ENCODE results near the gene MAP7D1. TPM values are rescaled to one million over a fixed set of nuclear protein-coding genes. Genes with fewer than 3 reads are reported as not detected.

Gene MAP7D1
- total RNA-seq, 4 donors from 2014 or later: 376 to 967 (median 474) TPM

DNA sequence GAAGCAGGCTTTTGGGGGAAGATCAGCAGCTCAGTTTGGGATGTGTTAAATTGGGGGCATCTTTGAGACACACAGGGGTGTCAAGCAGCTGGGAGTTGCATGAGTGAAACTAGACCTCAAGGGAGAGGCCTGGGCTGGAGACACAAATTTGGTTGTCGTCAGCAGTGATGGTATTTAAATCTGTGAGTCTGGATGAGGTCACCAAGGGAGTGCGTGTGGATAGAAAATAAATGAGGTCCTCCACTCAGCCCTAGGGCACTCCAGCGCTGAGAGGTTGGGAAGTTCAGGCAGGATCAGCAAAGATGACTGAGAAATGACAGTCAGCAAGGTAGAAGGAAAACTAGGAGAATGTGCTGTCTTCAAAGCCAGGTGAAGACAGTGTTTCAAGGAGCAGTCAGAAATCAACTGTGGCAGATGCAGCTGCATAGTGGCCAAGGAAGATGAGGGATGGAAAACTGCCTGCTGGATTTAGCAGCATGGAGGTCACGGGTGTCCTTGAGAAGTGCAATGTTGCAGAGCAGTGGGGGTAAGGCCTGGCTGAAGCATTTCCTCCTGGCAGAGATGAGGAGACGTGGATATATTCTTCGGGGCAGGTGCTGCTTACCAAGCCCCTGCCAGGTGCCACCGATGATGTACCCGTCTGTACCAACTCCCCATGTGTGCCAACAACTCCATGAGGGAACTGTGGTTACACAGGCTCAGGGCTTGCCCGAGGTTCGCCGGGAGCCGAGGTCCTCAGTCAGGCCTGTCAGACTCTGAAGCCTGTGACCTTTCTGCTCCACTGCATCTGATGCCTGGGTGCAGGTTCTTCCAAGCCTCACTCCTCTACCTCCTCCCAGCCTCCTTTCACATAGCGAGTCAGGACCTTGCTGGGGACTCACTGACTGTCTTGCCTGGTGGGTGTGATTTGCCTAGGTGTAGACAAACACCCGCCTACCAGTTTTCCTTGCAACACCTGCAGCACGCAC is 11.3 kb downstream of the MAP7D1 start:
- in situ Hi-C loops (cut with MboI; ENCODE audit: low sequenced_read_pairs in 4 of 4) (no loop called here), intact Hi-C loops (cut with DNase I; ENCODE audit: low total_unique reads) (no loop called here)
- Histone ChIP-seq H3K36me3 (peaks cover 0 to 14% of the 10 kb centered on the region in 2 donors), H3K27ac (peak overlapping the region; percentile 97 to 100 (median 99)), H3K4me1 (peaks cover 85 to 89% of the 10 kb centered on the region in 2 donors), H3K9me3 (no peaks in the 10 kb centered on the region), H3K4me3 (no peak overlapping the region), H3K27me3 (no peaks in the 10 kb centered on the region)
- ATAC-seq (peak; percentile 65 to 78), DNase-seq (peak; percentile 57 to 90)
- TF ChIP-seq POLR2A (IDR thresholded peaks at IDR 0.05) (no peak), CTCF (IDR thresholded peaks at IDR 0.05 in 4 of 5, conservative IDR thresholded peaks at IDR 0.05 in 1 of 5) (no peak)

- ATAC-seq (no peak), DNase-seq (no peak)
- TF ChIP-seq CTCF (IDR thresholded peaks at IDR 0.05 in 4 of 5, conservative IDR thresholded peaks at IDR 0.05 in 1 of 5): no peak
- TF ChIP-seq POLR2A (IDR thresholded peaks at IDR 0.05): no peak
- in situ Hi-C loops (cut with MboI; ENCODE audit: low sequenced_read_pairs in 4 of 4): no loop called here
- Histone ChIP-seq H3K27ac (peak overlapping the region; percentile 97 to 100 (median 99)), H3K4me3 (no peak overlapping the region), H3K36me3 (peaks cover 0 to 26% of the 10 kb centered on the region in 2 donors), H3K4me1 (peaks cover 85 to 86% of the 10 kb centered on the region in 2 donors), H3K9me3 (no peaks in the 10 kb centered on the region), H3K27me3 (no peaks in the 10 kb centered on the region)
- intact Hi-C loops (cut with DNase I; ENCODE audit: low total_unique reads): no loop called here
These were observed 12.6 kb downstream of the MAP7D1 start for GRCh38 chr1:36168514-36168913.

DNA sequence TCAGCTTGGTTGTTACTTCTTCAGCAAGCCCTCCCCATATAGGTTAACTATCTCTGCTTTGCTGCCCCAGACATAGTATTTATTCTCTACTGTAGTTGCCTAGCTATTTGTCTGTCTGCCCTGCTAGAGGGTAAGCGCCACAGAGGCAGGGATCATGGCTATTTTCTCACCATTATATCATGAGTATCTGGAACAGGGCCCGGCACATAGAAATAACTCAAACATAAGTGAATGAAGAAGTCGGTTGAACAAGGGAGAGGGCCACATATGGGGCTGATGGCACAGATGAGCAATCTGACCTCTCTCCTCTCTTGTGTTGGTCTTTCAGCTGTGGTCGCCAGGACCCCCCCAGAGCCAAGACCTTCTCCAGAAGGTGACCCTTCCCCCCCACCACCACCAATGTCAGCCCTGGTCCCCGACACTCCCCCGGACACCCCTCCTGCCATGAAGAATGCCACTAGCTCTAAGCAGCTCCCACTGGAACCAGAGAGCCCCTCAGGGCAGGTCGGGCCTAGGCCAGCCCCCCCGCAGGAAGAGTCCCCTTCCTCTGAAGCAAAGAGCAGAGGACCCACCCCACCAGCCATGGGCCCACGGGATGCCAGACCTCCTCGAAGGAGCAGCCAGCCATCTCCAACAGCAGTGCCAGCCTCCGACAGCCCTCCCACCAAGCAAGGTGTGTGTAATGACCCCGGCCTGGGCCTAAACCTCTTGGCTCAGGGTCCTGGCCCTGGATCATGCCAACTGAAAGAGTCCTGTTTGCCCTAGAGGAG is 14.9 kb downstream of the MAP7D1 start:
- Histone ChIP-seq H3K36me3 (peaks cover 0 to 39% of the 10 kb centered on the region in 2 donors), H3K9me3 (no peaks in the 10 kb centered on the region), H3K27me3 (no peaks in the 10 kb centered on the region), H3K27ac (peak overlapping the region; percentile 97 to 100 (median 99)), H3K4me3 (no peak overlapping the region), H3K4me1 (peaks cover 90 to 96% of the 10 kb centered on the region in 2 donors)
- in situ Hi-C loops (cut with MboI; ENCODE audit: low sequenced_read_pairs in 4 of 4): no loop called here
- peak in 1 of 2 donors; percentile 17 for ATAC-seq
- intact Hi-C loops (cut with DNase I; ENCODE audit: low total_unique reads): no loop called here
- no peak for TF ChIP-seq CTCF (IDR thresholded peaks at IDR 0.05 in 4 of 5, conservative IDR thresholded peaks at IDR 0.05 in 1 of 5)
- no peak for TF ChIP-seq POLR2A (IDR thresholded peaks at IDR 0.05)
- peak in 1 of 2 donors; percentile 51 for DNase-seq

GRCh38 chr1:36172017-36172747 is 16.2 kb downstream of the MAP7D1 start:
- Histone ChIP-seq H3K4me3 (no peak overlapping the region), H3K9me3 (no peaks in the 10 kb centered on the region), H3K36me3 (peaks cover 0 to 48% of the 10 kb centered on the region in 2 donors), H3K27me3 (no peaks in the 10 kb centered on the region), H3K4me1 (peaks cover 91 to 94% of the 10 kb centered on the region in 2 donors), H3K27ac (peak overlapping the region; percentile 97 to 100 (median 99))
- no peak for DNase-seq
- no peak for ATAC-seq
- TF ChIP-seq CTCF (IDR thresholded peaks at IDR 0.05 in 4 of 5, conservative IDR thresholded peaks at IDR 0.05 in 1 of 5) (no peak), POLR2A (IDR thresholded peaks at IDR 0.05) (no peak)
- in situ Hi-C loops (cut with MboI; ENCODE audit: low sequenced_read_pairs in 4 of 4) (no loop called here), intact Hi-C loops (cut with DNase I; ENCODE audit: low total_unique reads) (no loop called here)
